Loucy (cell line): Measurements from ENCODE around the gene RNF32.

Experiments
- H2AFZ ChIP-seq: fragments of 200-600 bp; sonication (generic); 2 replicates; pipeline ENCODE4 v1.6.0; 2016; ENCODE audit warnings: antibody characterized with exemption, mild to moderate bottlenecking, low read length, moderate library complexity
- H3F3A ChIP-seq: fragments of 200-600 bp; 2 replicates; pipeline ENCODE4 v1.6.0; 2016; ENCODE audit warnings: antibody characterized with exemption, low read depth, mild to moderate bottlenecking
- H3K27me3 ChIP-seq: fragments of 200-600 bp; sonication (generic); 2 replicates; pipeline ENCODE4 v1.6.1; 2014; ENCODE audit warnings: low read length, mild to moderate bottlenecking; ENCODE audit not compliant: insufficient read depth, poor library complexity, severe bottlenecking
- H3K36me3 ChIP-seq: fragments of 200-600 bp; sonication (generic); 2 replicates; pipeline ENCODE4 v1.6.1; 2016; ENCODE audit warnings: low read length; ENCODE audit not compliant: insufficient read depth
- H3K4me1 ChIP-seq: fragments of 200-600 bp; sonication (generic); 2 replicates; pipeline ENCODE4 v1.5.1; 2014; ENCODE audit warnings: low read length, mild to moderate bottlenecking; ENCODE audit not compliant: insufficient read depth, poor library complexity, severe bottlenecking
- H3K4me2 ChIP-seq: fragments of 200-600 bp; sonication (generic); 2 replicates; pipeline ENCODE4 v1.6.0; 2014; ENCODE audit warnings: antibody characterized with exemption, low read length, low read depth, mild to moderate bottlenecking; ENCODE audit not compliant: poor library complexity, severe bottlenecking
- H3K4me3 ChIP-seq: fragments of 200-600 bp; sonication (generic); 2 replicates; pipeline ENCODE4 v1.5.1; 2014; ENCODE audit warnings: low read length, mild to moderate bottlenecking, mixed read lengths; ENCODE audit not compliant: poor library complexity, severe bottlenecking
- H3K79me2 ChIP-seq: fragments of 200-600 bp; sonication (generic); 2 replicates; pipeline ENCODE4 v1.6.1; 2014; ENCODE audit warnings: low read length; ENCODE audit not compliant: insufficient read depth
- H3K9ac ChIP-seq: fragments of 200-600 bp; sonication (generic); 2 replicates; pipeline ENCODE4 v1.6.0; 2014; ENCODE audit warnings: mild to moderate bottlenecking, low read depth, low read length, moderate library complexity; ENCODE audit not compliant: poor library complexity, severe bottlenecking
- H3K9me2 ChIP-seq: fragments of 200-600 bp; sonication (generic); replicated peaks from 2 replicates; pipeline ENCODE4 v1.6.1; 2016; ENCODE audit warnings: low read depth, low read length, mixed read lengths
- H3K9me3 ChIP-seq: fragments of 200-600 bp; sonication (generic); 2 replicates; pipeline ENCODE4 v1.6.1; 2014; ENCODE audit warnings: mild to moderate bottlenecking, antibody characterized with exemption, low read length, low read depth; ENCODE audit not compliant: insufficient read depth
- H4K20me1 ChIP-seq: fragments of 200-600 bp; sonication (generic); 2 replicates; pipeline ENCODE4 v1.6.0; 2014; ENCODE audit warnings: antibody characterized with exemption, low read length, mild to moderate bottlenecking; ENCODE audit not compliant: insufficient read depth, poor library complexity, severe bottlenecking
- EZH2phosphoT487 ChIP-seq: fragments of 200-600 bp; IDR thresholded peaks from 2 replicates; pipeline ENCODE4 v1.6.1; 2018; ENCODE audit warnings: antibody characterized with exemption, mild to moderate bottlenecking, moderate library complexity, borderline replicate concordance
- TF ChIP-seq, protein P1 (sequence below): fragments of 200-600 bp; sonication (generic); conservative IDR thresholded peaks from 2 replicates; pipeline ENCODE4 v1.5.1; 2014; ENCODE audit warnings: mild to moderate bottlenecking, antibody characterized with exemption, low read length

Gene RNF32

GRCh38 chr7:156673454-156673853 lies 32.9 kb downstream of the RNF32 start:
- TF ChIP-seq, protein P1, sequence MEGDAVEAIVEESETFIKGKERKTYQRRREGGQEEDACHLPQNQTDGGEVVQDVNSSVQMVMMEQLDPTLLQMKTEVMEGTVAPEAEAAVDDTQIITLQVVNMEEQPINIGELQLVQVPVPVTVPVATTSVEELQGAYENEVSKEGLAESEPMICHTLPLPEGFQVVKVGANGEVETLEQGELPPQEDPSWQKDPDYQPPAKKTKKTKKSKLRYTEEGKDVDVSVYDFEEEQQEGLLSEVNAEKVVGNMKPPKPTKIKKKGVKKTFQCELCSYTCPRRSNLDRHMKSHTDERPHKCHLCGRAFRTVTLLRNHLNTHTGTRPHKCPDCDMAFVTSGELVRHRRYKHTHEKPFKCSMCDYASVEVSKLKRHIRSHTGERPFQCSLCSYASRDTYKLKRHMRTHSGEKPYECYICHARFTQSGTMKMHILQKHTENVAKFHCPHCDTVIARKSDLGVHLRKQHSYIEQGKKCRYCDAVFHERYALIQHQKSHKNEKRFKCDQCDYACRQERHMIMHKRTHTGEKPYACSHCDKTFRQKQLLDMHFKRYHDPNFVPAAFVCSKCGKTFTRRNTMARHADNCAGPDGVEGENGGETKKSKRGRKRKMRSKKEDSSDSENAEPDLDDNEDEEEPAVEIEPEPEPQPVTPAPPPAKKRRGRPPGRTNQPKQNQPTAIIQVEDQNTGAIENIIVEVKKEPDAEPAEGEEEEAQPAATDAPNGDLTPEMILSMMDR = no peak
- no peak for TF ChIP-seq EZH2phosphoT487
- Histone ChIP-seq H3K4me2 (no peak overlapping the region), H3K9me3 (no peaks in the 10 kb centered on the region), H2AFZ (no peak overlapping the region), H3K4me3 (no peak overlapping the region), H3K27me3 (no peaks in the 10 kb centered on the region), H4K20me1 (no peaks in the 10 kb centered on the region), H3K9me2 (no peaks in the 10 kb centered on the region), H3K9ac (no peak overlapping the region), H3K4me1 (no peaks in the 10 kb centered on the region), H3K79me2 (no peaks in the 10 kb centered on the region), H3K36me3 (peaks cover 13% of the 10 kb centered on the region; the same call in 1 of the 2 replicates), H3F3A (no peaks in the 10 kb centered on the region)

DNA sequence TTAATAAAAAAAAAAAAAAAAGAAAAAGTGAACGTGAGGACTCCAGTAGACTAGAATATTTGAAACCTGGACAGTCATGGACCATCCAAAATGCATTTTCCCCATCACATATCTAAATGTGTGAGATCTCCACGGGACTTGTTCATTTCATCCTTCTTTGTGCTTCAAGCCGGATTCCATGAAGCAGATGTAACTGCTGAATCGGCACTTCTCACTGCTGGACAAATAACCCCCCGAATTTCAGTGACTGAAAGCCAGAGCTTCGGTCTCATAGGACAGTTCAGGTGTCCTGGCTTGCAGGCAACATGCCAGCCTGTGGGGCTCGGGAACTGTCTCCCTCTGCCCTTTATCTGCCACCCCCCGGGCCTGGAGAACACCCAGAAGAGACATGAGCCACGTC lies 33.3 kb downstream of the RNF32 start:
- H3K36me3 ChIP-seq = peaks cover 18% of the 10 kb centered on the region; the same call in 1 of the 2 replicates
- no peaks in the 10 kb centered on the region for H3K9me3 ChIP-seq
- H4K20me1 ChIP-seq = no peaks in the 10 kb centered on the region
- H3K27me3 ChIP-seq = no peaks in the 10 kb centered on the region
- H3K4me2 ChIP-seq = no peak overlapping the region
- H3K9ac ChIP-seq = no peak overlapping the region
- no peaks in the 10 kb centered on the region for H3K9me2 ChIP-seq
- no peak overlapping the region for H3K4me3 ChIP-seq
- H3F3A ChIP-seq = no peaks in the 10 kb centered on the region
- H2AFZ ChIP-seq = no peak overlapping the region
- H3K4me1 ChIP-seq = no peaks in the 10 kb centered on the region
- no peaks in the 10 kb centered on the region for H3K79me2 ChIP-seq
- TF ChIP-seq EZH2phosphoT487 = no peak
- TF ChIP-seq, protein P1 = no peak

GRCh38 chr7:156675721-156676120 lies 35.1 kb downstream of the RNF32 start:
- Histone ChIP-seq H3K36me3 (peaks cover 23% of the 10 kb centered on the region; the same call in 1 of the 2 replicates), H3K27me3 (no peaks in the 10 kb centered on the region), H3K79me2 (no peaks in the 10 kb centered on the region), H3K9me2 (no peaks in the 10 kb centered on the region), H3F3A (no peaks in the 10 kb centered on the region), H4K20me1 (no peaks in the 10 kb centered on the region), H3K4me2 (no peak overlapping the region), H3K4me3 (no peak overlapping the region), H2AFZ (no peak overlapping the region), H3K9ac (no peak overlapping the region), H3K9me3 (no peaks in the 10 kb centered on the region), H3K4me1 (no peaks in the 10 kb centered on the region)
- TF ChIP-seq, protein P1 = no peak
- no peak for TF ChIP-seq EZH2phosphoT487
